A549 (cell line): ENCODE measurements around the gene SNAPIN. TPM values are rescaled to one million over a fixed set of nuclear protein-coding genes. Genes with fewer than 3 reads are reported as not detected.

Source experiments
- ATAC-seq, 2 experiments: fragments of 200-7000 bp in 1 of 2; fragments of >200 bp in 1 of 2; cut with Nextera tagmentation in 1 of 2; cut with Tn5 transposase in 1 of 2; 3 replicates each; pipeline versions ENCODE4 v1.8.0 to v1.9.1; 2018 to 2020; ENCODE audit warnings: mild to moderate bottlenecking in 1 of 2, moderate library complexity in 1 of 2
- CTCF ChIA-PET: fragments of 300-600 bp; sonication (Branson Sonifier 250); formaldehyde crosslinking; extraction: SDS; loops from one replicate; lab custom pipeline; 2021; ENCODE audit warnings: antibody characterized with exemption, inconsistent platforms; lab: Yijun Ruan, JAX
- POLR2A ChIA-PET: fragments of 350-600 bp; formaldehyde crosslinking; extraction: SDS; loops from one replicate; lab custom pipeline; 2021; ENCODE audit warnings: antibody characterized with exemption, inconsistent platforms; lab: Yijun Ruan, JAX
- DNase-seq, 2 experiments: peaks; one replicate each; pipeline versions ENCODE4 v3.0.0 to v3.0.0-alpha.2; 2011 to 2016; ENCODE audit warnings: low read depth in 1 of 2, low spot score in 1 of 2
- FAIRE-seq: peaks from 2 replicates; lab custom pipeline; 2011; peaks lifted over from hg19 to GRCh38; lab: Jason Lieb, UNC
- H3K27ac ChIP-seq, 2 experiments: fragments of >200 bp; sonication (Bioruptor Twin); formaldehyde crosslinking; 3 replicates each; pipeline ENCODE4 v1.5.1; 2016 to 2017
- H3K4me1 ChIP-seq: fragments of >200 bp; sonication (Bioruptor Twin); formaldehyde crosslinking; 3 replicates; pipeline ENCODE4 v1.6.1; 2016
- H3K4me2 ChIP-seq: fragments of >200 bp; sonication (Bioruptor Twin); formaldehyde crosslinking; 3 replicates; pipeline ENCODE4 v1.6.1; 2016
- H3K4me3 ChIP-seq: fragments of >200 bp; sonication (Bioruptor Twin); formaldehyde crosslinking; 3 replicates; pipeline ENCODE4 v1.5.1; 2016
- H3K9me3 ChIP-seq: fragments of >200 bp; sonication (Bioruptor Twin); formaldehyde crosslinking; 3 replicates; pipeline ENCODE4 v1.6.1; 2016
- ATOH8 ChIP-seq: fragments of 250-450 bp; sonication (Bioruptor Pico); IDR thresholded peaks from 2 replicates; pipeline ENCODE4 v1.5.0; 2020; ENCODE audit warnings: low read depth, mild to moderate bottlenecking, moderate library complexity
- BHLHE40 ChIP-seq: IDR thresholded peaks from 2 replicates; pipeline ENCODE4 v1.6.1; 2012; ENCODE audit warnings: low read depth, low read length, inconsistent platforms
- CBX2 ChIP-seq: fragments of 200-600 bp; sonication (generic); IDR thresholded peaks from 2 replicates; pipeline ENCODE4 v1.6.1; 2016; ENCODE audit warnings: low read depth, mild to moderate bottlenecking, borderline replicate concordance
- CBX8 ChIP-seq: fragments of 200-600 bp; sonication (generic); IDR thresholded peaks from 2 replicates; pipeline ENCODE4 v1.6.1; 2016
- CHD4 ChIP-seq: fragments of 200-600 bp; sonication (generic); IDR thresholded peaks from 2 replicates; pipeline ENCODE4 v1.6.1; 2016; ENCODE audit warnings: antibody characterized with exemption, mild to moderate bottlenecking, borderline replicate concordance
- EHMT2 ChIP-seq: fragments of 200-600 bp; sonication (generic); IDR thresholded peaks from 2 replicates; pipeline ENCODE4 v1.6.1; 2016; ENCODE audit warnings: antibody characterized with exemption, low read depth, mild to moderate bottlenecking, moderate library complexity
- FOXS1 ChIP-seq: fragments of 250-450 bp; sonication (Bioruptor Pico); IDR thresholded peaks from 2 replicates; pipeline ENCODE4 v1.5.0; 2020; ENCODE audit warnings: mild to moderate bottlenecking, moderate library complexity
- HOXB13 ChIP-seq: fragments of 250-450 bp; sonication (Bioruptor Pico); IDR thresholded peaks from 2 replicates; pipeline ENCODE4 v1.5.0; 2020; ENCODE audit warnings: low read depth, mild to moderate bottlenecking, moderate library complexity
- JUNB ChIP-seq: fragments of >200 bp; sonication (Bioruptor Twin); formaldehyde crosslinking; IDR thresholded peaks from 2 replicates; pipeline ENCODE4 v1.6.1; 2016
- KDM5A ChIP-seq: fragments of 200-600 bp; sonication (generic); IDR thresholded peaks from 2 replicates; pipeline ENCODE4 v1.6.1; 2016; ENCODE audit warnings: antibody characterized with exemption, mild to moderate bottlenecking
- MAX ChIP-seq: IDR thresholded peaks from 2 replicates; pipeline ENCODE4 v1.6.1; 2012
- NFE2L2 ChIP-seq: fragments of 150-350 bp; conservative IDR thresholded peaks from 2 replicates; pipeline ENCODE4 v1.6.1; 2014; ENCODE audit warnings: low read length
- RAD21 ChIP-seq, 2 experiments: fragments of >200 bp in 1 of 2; sonication (Bioruptor Twin) in 1 of 2; formaldehyde crosslinking in 1 of 2; IDR thresholded peaks in 1 of 2; conservative IDR thresholded peaks in 1 of 2; 2 replicates in 1 of 2; 3 replicates in 1 of 2; pipeline ENCODE4 v1.6.1; 2012 to 2018; ENCODE audit warnings: inconsistent platforms in 1 of 2
- RCOR1 ChIP-seq: fragments of 150-350 bp; IDR thresholded peaks from 2 replicates; pipeline ENCODE4 v1.6.1; 2014; ENCODE audit warnings: antibody characterized with exemption, low read length, low read depth
- TFCP2L1 ChIP-seq: fragments of 250-450 bp; sonication (Bioruptor Pico); IDR thresholded peaks from 2 replicates; pipeline ENCODE4 v1.5.0; 2021; ENCODE audit warnings: mild to moderate bottlenecking
- ZNF302 ChIP-seq: fragments of 250-450 bp; sonication (Bioruptor Pico); IDR thresholded peaks from 2 replicates; pipeline ENCODE4 v1.9.0; 2021; ENCODE audit warnings: inconsistent platforms, mild to moderate bottlenecking, moderate library complexity
- ZSCAN20 ChIP-seq: fragments of 250-450 bp; sonication (Bioruptor Pico); IDR thresholded peaks from 2 replicates; pipeline ENCODE4 v1.8.0; 2022; ENCODE audit warnings: mild to moderate bottlenecking, moderate library complexity
- WGBS: methylation state at CpG from one replicate; pipeline ENCODE4 v1.1.6; 2017; ENCODE audit errors: missing lambda C conversion rate; 5-methylcytosine and 5-hydroxymethylcytosine counted together
- polyA plus RNA-seq, 4 experiments: library from polyadenylated mRNA; depleted of rRNA in 3 of 4; stranded (reverse); fragments of >200 nt; fragmentation: RNase III in 1 of 4; extraction: RNeasy Plus Mini Kit Qiagen cat#74134 plus additional on column Dnase treatment in 1 of 4; gene quantifications; 2 replicates in 3 of 4; 3 replicates in 1 of 4; pipeline ENCODE4 v1.2.3, GENCODE V29; 2011 to 2017
- TF ChIP-seq, protein P1 (sequence below): fragments of 150-350 bp; IDR thresholded peaks from 2 replicates; pipeline ENCODE4 v1.6.1; 2014; ENCODE audit warnings: low read depth, mild to moderate bottlenecking, low read length
- TF ChIP-seq, protein P2 (sequence below): fragments of 250-450 bp; sonication (Bioruptor Pico); IDR thresholded peaks from 2 replicates; pipeline ENCODE4 v1.5.0; 2021; ENCODE audit warnings: mild to moderate bottlenecking, moderate library complexity, borderline replicate concordance
- TF ChIP-seq, protein P3 (sequence below): IDR thresholded peaks from 2 replicates; pipeline ENCODE4 v1.6.1; 2012

The SNAPIN gene
- polyA plus RNA-seq, 2 of the 4 experiments (the other 2 are of a cell fraction): 52.6 to 71.4 TPM

DNA sequence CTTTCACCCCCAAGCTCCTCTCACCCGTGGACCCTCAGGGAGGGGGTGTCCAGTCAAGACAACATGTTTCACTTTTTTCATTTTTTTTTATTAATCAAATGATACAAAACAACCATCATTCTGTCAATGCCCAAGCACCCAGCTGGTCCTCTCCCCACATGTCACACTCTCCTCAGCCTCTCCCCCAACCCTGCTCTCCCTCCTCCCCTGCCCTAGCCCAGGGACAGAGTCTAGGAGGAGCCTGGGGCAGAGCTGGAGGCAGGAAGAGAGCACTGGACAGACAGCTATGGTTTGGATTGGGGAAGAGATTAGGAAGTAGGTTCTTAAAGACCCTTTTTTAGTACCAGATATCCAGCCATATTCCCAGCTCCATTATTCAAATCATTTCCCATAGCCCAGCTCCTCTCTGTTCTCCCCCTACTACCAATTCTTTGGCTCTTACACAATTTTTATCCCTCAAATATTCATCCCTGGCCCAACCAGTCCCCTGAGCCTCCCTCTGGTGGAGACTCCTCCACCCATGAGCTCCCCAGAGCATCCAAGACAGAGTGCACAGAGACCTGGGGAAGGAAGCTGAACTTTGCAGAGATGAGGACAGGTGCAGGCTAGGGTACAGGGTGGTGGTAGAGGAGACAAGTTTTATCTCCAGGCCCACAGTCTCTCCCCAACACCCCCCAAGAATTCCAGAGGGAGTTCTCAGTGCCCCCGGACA, 44.2 kb upstream of the SNAPIN start:
- ATAC-seq (no peak), FAIRE-seq (no peak), DNase-seq (no peak)
- POLR2A ChIA-PET: interaction anchor here (1.7 to 4.7 kb wide), 2 partner anchors 13 to 20 kb away, joined by 11 to 49 read pairs; partner anchors contain the start of genes CHTOP and S100A13
- WGBS: 92% methylated on average over 2 of the region's 2 CpGs
- CTCF ChIA-PET: interaction anchor here (0.6 to 18.3 kb wide), 13 partner anchors 10 to 333 kb away, joined by 3 to 253 read pairs (median 7); partner anchors contain the start of genes CHTOP, DENND4B, S100A1 and S100A13
- peak overlapping the region; percentile 91 to 96; a peak in 4 of 6 replicates for H3K27ac ChIP-seq
- TF ChIP-seq RAD21 (conservative IDR thresholded peaks at IDR 0.05 in 1 of 2, IDR thresholded peaks at IDR 0.05 in 1 of 2): no peak
- no peak for TF ChIP-seq RCOR1
- TF ChIP-seq, protein P1, sequence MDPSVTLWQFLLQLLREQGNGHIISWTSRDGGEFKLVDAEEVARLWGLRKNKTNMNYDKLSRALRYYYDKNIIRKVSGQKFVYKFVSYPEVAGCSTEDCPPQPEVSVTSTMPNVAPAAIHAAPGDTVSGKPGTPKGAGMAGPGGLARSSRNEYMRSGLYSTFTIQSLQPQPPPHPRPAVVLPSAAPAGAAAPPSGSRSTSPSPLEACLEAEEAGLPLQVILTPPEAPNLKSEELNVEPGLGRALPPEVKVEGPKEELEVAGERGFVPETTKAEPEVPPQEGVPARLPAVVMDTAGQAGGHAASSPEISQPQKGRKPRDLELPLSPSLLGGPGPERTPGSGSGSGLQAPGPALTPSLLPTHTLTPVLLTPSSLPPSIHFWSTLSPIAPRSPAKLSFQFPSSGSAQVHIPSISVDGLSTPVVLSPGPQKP: no peak
- no peak for TF ChIP-seq BHLHE40
- TF ChIP-seq HOXB13 (CRISPR knock-in tag): no peak
- no peak for TF ChIP-seq ZSCAN20 (CRISPR knock-in tag)
- TF ChIP-seq CBX2: no peak
- no peak for TF ChIP-seq KDM5A
- TF ChIP-seq EHMT2: no peak
- no peaks in the 10 kb centered on the region for H3K9me3 ChIP-seq
- H3K4me3 ChIP-seq: no peak overlapping the region
- H3K4me1 ChIP-seq: peaks cover 49% of the 10 kb centered on the region
- peak overlapping the region; percentile 96; the same call in 1 of the 3 replicates for H3K4me2 ChIP-seq

DNA sequence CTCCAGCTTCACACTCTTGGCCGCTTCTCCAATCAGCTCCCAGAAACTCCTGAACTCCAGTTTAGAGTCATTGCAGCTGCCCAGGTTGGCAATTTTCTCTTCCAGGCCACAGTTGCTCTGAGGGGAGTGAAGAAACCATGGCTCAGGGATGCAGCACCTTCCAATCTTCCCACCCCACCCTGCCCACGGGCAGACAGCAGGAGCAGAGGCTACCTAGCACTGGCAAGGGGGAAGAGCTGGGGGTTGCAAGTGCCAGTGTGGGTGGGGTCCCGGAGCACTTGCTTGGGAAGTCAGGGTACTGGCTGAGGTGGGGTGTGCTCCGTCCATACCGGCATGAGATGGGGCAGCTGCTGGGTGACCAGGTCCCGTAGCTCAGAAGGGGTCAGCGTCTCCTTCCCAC, 43.6 kb upstream of the SNAPIN start:
- no peaks in the 10 kb centered on the region for H3K9me3 ChIP-seq
- POLR2A ChIA-PET: interaction anchor here (1.7 to 4.7 kb wide), 2 partner anchors 12 to 20 kb away, joined by 11 to 49 read pairs; partner anchors contain the start of genes CHTOP and S100A13
- H3K4me2 ChIP-seq: no peak overlapping the region
- peak overlapping the region in 1 of 2 experiments; percentile 91; a peak in 2 of 6 replicates for H3K27ac ChIP-seq
- DNase-seq (no peak), FAIRE-seq (no peak), ATAC-seq (no peak)
- WGBS: 100% methylated on average over 5 of the region's 7 CpGs
- peaks cover 43% of the 10 kb centered on the region for H3K4me1 ChIP-seq
- no peak overlapping the region for H3K4me3 ChIP-seq
- CTCF ChIA-PET: interaction anchor here (0.8 to 18.3 kb wide), 12 partner anchors 9 to 332 kb away, joined by 3 to 253 read pairs (median 8); partner anchors contain the start of genes CHTOP, DENND4B, S100A1 and S100A13
- TF ChIP-seq CBX2 (no peak), MAX (no peak), ATOH8 (CRISPR knock-in tag) (no peak), NFE2L2 (no peak), ZNF302 (CRISPR knock-in tag) (no peak), FOXS1 (CRISPR knock-in tag) (no peak), CBX8 (no peak), CHD4 (no peak), JUNB (no peak), TFCP2L1 (CRISPR knock-in tag) (no peak)
- TF ChIP-seq, protein P2, sequence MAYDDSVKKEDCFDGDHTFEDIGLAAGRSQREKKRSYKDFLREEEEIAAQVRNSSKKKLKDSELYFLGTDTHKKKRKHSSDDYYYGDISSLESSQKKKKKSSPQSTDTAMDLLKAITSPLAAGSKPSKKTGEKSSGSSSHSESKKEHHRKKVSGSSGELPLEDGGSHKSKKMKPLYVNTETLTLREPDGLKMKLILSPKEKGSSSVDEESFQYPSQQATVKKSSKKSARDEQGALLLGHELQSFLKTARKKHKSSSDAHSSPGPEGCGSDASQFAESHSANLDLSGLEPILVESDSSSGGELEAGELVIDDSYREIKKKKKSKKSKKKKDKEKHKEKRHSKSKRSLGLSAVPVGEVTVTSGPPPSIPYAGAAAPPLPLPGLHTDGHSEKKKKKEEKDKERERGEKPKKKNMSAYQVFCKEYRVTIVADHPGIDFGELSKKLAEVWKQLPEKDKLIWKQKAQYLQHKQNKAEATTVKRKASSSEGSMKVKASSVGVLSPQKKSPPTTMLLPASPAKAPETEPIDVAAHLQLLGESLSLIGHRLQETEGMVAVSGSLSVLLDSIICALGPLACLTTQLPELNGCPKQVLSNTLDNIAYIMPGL (CRISPR knock-in tag): no peak
- TF ChIP-seq, protein P3, sequence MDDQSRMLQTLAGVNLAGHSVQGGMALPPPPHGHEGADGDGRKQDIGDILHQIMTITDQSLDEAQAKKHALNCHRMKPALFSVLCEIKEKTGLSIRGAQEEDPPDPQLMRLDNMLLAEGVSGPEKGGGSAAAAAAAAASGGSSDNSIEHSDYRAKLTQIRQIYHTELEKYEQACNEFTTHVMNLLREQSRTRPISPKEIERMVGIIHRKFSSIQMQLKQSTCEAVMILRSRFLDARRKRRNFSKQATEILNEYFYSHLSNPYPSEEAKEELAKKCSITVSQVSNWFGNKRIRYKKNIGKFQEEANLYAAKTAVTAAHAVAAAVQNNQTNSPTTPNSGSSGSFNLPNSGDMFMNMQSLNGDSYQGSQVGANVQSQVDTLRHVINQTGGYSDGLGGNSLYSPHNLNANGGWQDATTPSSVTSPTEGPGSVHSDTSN: no peak
